HCT116 (cell line): ENCODE measurements around the gene CD22. TPM values are rescaled to one million over a fixed set of nuclear protein-coding genes. Genes with fewer than 3 reads are reported as not detected.

Experiments used
- ATAC-seq: fragments of 200-7000 bp; cut with Tn5 transposase; 2 replicates; pipeline ENCODE4 v1.9.1; 2020; ENCODE audit warnings: mild to moderate bottlenecking, moderate library complexity
- BruUV-seq: library from RNA; stranded (reverse); fragments of 400-500 nt; replicated peaks from 2 replicates; lab custom pipeline; 2021; lab: Mats Ljungman, UMichigan
- CTCF ChIA-PET: fragments of 300-600 bp; sonication (Branson Sonifier 250); formaldehyde crosslinking; loops from one replicate; lab custom pipeline; 2021; ENCODE audit warnings: antibody characterized with exemption; lab: Charles Lee
- POLR2A ChIA-PET: fragments of 300-600, 350-600 bp; sonication (Branson Sonifier 250); formaldehyde crosslinking; loops from one replicate; lab custom pipeline; 2021; ENCODE audit warnings: antibody characterized with exemption; lab: Charles Lee
- RAD21 ChIA-PET, 2 experiments: fragments of 300-600 bp; sonication (Branson Sonifier 250); formaldehyde crosslinking; loops; one replicate each; lab custom pipeline; 2023; ENCODE audit warnings: low total read pairs in 2 of 2; ENCODE audit not compliant: uncharacterized antibody in 2 of 2, unreplicated experiment in 2 of 2, low non-redundant PET in 1 of 2; lab: Charles Lee
- DNase-seq: peaks from one replicate; pipeline ENCODE4 v3.0.0-alpha.2; 2010; ENCODE audit warnings: low read depth, low spot score
- H2AFZ ChIP-seq: fragments of 200-600 bp; shearing (Covaris generic), sonication (generic); 2 replicates; pipeline ENCODE4 v1.6.1; 2017; ENCODE audit warnings: low read depth, mixed run types, mixed read lengths, antibody characterized with exemption, low read length; ENCODE audit not compliant: poor library complexity, severe bottlenecking
- H3K27ac ChIP-seq: 2 replicates; pipeline ENCODE4 v1.5.1; 2012; ENCODE audit warnings: low read depth, low read length
- H3K27me3 ChIP-seq: fragments of 200-600 bp; sonication (generic); 2 replicates; pipeline ENCODE4 v1.6.1; 2016; ENCODE audit warnings: mixed run types, low read length, mixed read lengths; ENCODE audit not compliant: insufficient read depth
- H3K36me3 ChIP-seq, 2 experiments: fragments of 200-500 bp in 1 of 2; fragments of 200-600 bp in 1 of 2; sonication (Bioruptor generic) in 1 of 2; sonication (generic) in 1 of 2; 2 replicates each; pipeline versions ENCODE4 v1.5.1 to v1.6.1; 2014 to 2016; ENCODE audit warnings: low read length in 2 of 2, inconsistent platforms in 1 of 2, mixed read lengths in 1 of 2, mixed run types in 1 of 2; ENCODE audit not compliant: insufficient read depth in 2 of 2, control insufficient read depth in 1 of 2
- H3K4me1 ChIP-seq, 2 experiments: fragments of 200-600 bp in 1 of 2; sonication (generic) in 1 of 2; 2 replicates each; pipeline versions ENCODE4 v1.5.1 to v1.6.1; 2012 to 2017; ENCODE audit warnings: low read length in 2 of 2, inconsistent platforms in 1 of 2, mild to moderate bottlenecking in 1 of 2, mixed read lengths in 1 of 2, mixed run types in 1 of 2, moderate library complexity in 1 of 2; ENCODE audit not compliant: insufficient read depth in 2 of 2, control insufficient read depth in 1 of 2
- H3K4me2 ChIP-seq: fragments of 200-600 bp; sonication (generic); 2 replicates; pipeline ENCODE4 v1.6.1; 2017; ENCODE audit warnings: mixed run types, low read length, mixed read lengths
- H3K4me3 ChIP-seq, 2 experiments: fragments of 200-600 bp in 1 of 2; sonication (generic) in 1 of 2; replicated peaks in 1 of 2; 2 replicates each; pipeline ENCODE4 v1.5.1; 2011 to 2016; ENCODE audit warnings: low read length in 2 of 2, control low read depth in 1 of 2, low read depth in 1 of 2, mild to moderate bottlenecking in 1 of 2, mixed read lengths in 1 of 2, mixed run types in 1 of 2
- H3K79me2 ChIP-seq: fragments of 200-600 bp; sonication (generic); 2 replicates; pipeline ENCODE4 v1.6.1; 2017; ENCODE audit warnings: mild to moderate bottlenecking, mixed run types, low read length, moderate library complexity, mixed read lengths; ENCODE audit not compliant: insufficient read depth
- H3K9ac ChIP-seq: fragments of 200-600 bp; sonication (generic); 2 replicates; pipeline ENCODE4 v1.6.1; 2016; ENCODE audit warnings: low read length, mixed read lengths
- H3K9me2 ChIP-seq: fragments of 200-600 bp; sonication (generic), shearing (Covaris generic); 2 replicates; pipeline ENCODE4 v1.6.1; 2017; ENCODE audit warnings: mixed run types, mild to moderate bottlenecking, moderate library complexity; ENCODE audit not compliant: insufficient read depth
- H3K9me3 ChIP-seq, 2 experiments: fragments of 200-500 bp in 1 of 2; fragments of 200-600 bp in 1 of 2; sonication (Bioruptor generic) in 1 of 2; sonication (generic) in 1 of 2; 2 replicates each; pipeline ENCODE4 v1.6.1; 2014 to 2017; ENCODE audit warnings: low read length in 2 of 2, mixed read lengths in 2 of 2, inconsistent platforms in 1 of 2, low read depth in 1 of 2, mild to moderate bottlenecking in 1 of 2, mixed run types in 1 of 2, moderate library complexity in 1 of 2; ENCODE audit not compliant: control insufficient read depth in 1 of 2, insufficient read depth in 1 of 2
- H4K20me1 ChIP-seq: fragments of 200-600 bp; sonication (generic), shearing (Covaris generic); 2 replicates; pipeline ENCODE4 v1.6.1; 2017; ENCODE audit warnings: mixed run types, mild to moderate bottlenecking, moderate library complexity; ENCODE audit not compliant: insufficient read depth
- CEBPB ChIP-seq: IDR thresholded peaks from 2 replicates; pipeline ENCODE4 v1.6.1; 2012; ENCODE audit warnings: low read depth
- EGR1 ChIP-seq: IDR thresholded peaks from 2 replicates; pipeline ENCODE4 v1.6.1; 2012; ENCODE audit warnings: low read depth
- EZH2 ChIP-seq: fragments of 200-600 bp; sonication (generic); IDR thresholded peaks from 2 replicates; pipeline ENCODE4 v1.6.1; 2017; ENCODE audit warnings: antibody characterized with exemption, mixed run types
- EZH2phosphoT487 ChIP-seq: fragments of 200-600 bp; IDR thresholded peaks from 2 replicates; pipeline ENCODE4 v1.6.1; 2018; ENCODE audit warnings: antibody characterized with exemption, borderline replicate concordance
- JUND ChIP-seq: IDR thresholded peaks from 2 replicates; pipeline ENCODE4 v1.6.1; 2012
- POLR2A ChIP-seq: IDR thresholded peaks from 2 replicates; pipeline ENCODE4 v1.7.0; 2011; ENCODE audit warnings: borderline replicate concordance; ENCODE audit not compliant: insufficient read depth, insufficient read length; ENCODE audit errors: extremely low read depth
- RAD21 ChIP-seq: IDR thresholded peaks from 2 replicates; pipeline ENCODE4 v1.6.1; 2012; ENCODE audit warnings: low read depth, mild to moderate bottlenecking
- SP1 ChIP-seq: IDR thresholded peaks from 2 replicates; pipeline ENCODE4 v1.6.1; 2012; ENCODE audit warnings: low read depth
- intact Hi-C: fragments of 100-400 bp; cut with micrococcal nuclease; formaldehyde crosslinking; loops from 2 replicates; pipeline ENCODE4 v1.10.0; 2022
- total RNA-seq: library from RNA; stranded (reverse); gene quantifications from one replicate; pipeline ENCODE4 v1.2.1, GENCODE V29; 2021; ENCODE audit not compliant: unreplicated experiment
- TF ChIP-seq, protein P1 (sequence below), 3 experiments: fragments of 200-600 bp in 1 of 3; sonication (generic) in 1 of 3; IDR thresholded peaks in 2 of 3; conservative IDR thresholded peaks in 1 of 3; 2 replicates each; pipeline ENCODE4 v1.5.1; 2012 to 2017; ENCODE audit warnings: low read depth in 2 of 3, low read length in 2 of 3, antibody characterized with exemption in 1 of 3, borderline replicate concordance in 1 of 3, control low read depth in 1 of 3, mild to moderate bottlenecking in 1 of 3, mixed read lengths in 1 of 3, mixed run types in 1 of 3, moderate library complexity in 1 of 3; ENCODE audit not compliant: insufficient read depth in 1 of 3

The CD22 gene
- total RNA-seq, 1 experiment from 2014 or later, result 7.0 TPM

DNA sequence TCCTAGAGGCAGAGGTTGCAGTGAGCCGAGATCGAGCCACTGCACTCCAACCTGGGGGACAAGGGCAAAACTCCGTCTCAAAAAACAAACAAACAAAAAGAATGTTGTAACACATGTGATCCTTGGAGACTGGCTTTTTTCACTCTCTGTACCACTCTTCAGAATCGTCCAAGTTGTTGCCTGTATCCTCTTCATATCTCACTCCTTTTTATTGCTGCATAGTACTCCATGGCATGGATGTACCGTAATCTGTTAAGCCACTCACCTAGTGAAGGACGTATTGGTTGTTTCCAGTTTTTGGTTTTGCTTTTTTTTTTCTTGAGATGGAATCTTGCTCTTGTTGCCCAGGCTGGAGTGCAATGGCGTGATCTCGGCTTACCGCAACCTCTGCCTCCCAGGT is 7.0 kb upstream of the CD22 start (continued):
- TF ChIP-seq, protein P1, sequence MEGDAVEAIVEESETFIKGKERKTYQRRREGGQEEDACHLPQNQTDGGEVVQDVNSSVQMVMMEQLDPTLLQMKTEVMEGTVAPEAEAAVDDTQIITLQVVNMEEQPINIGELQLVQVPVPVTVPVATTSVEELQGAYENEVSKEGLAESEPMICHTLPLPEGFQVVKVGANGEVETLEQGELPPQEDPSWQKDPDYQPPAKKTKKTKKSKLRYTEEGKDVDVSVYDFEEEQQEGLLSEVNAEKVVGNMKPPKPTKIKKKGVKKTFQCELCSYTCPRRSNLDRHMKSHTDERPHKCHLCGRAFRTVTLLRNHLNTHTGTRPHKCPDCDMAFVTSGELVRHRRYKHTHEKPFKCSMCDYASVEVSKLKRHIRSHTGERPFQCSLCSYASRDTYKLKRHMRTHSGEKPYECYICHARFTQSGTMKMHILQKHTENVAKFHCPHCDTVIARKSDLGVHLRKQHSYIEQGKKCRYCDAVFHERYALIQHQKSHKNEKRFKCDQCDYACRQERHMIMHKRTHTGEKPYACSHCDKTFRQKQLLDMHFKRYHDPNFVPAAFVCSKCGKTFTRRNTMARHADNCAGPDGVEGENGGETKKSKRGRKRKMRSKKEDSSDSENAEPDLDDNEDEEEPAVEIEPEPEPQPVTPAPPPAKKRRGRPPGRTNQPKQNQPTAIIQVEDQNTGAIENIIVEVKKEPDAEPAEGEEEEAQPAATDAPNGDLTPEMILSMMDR (IDR thresholded peaks at IDR 0.05 in 2 of 3, conservative IDR thresholded peaks at IDR 0.05 in 1 of 3; ENCODE audit: borderline replicate concordance in 1 of 3, insufficient read depth in 1 of 3, low read depth in 2 of 3, low read length in 2 of 3), result no peak
- no peak for TF ChIP-seq CEBPB
- TF ChIP-seq POLR2A, result no peak
- no peak for TF ChIP-seq EZH2
- no peak for TF ChIP-seq JUND
- no peak for TF ChIP-seq SP1
- TF ChIP-seq EZH2phosphoT487, result no peak

DNA sequence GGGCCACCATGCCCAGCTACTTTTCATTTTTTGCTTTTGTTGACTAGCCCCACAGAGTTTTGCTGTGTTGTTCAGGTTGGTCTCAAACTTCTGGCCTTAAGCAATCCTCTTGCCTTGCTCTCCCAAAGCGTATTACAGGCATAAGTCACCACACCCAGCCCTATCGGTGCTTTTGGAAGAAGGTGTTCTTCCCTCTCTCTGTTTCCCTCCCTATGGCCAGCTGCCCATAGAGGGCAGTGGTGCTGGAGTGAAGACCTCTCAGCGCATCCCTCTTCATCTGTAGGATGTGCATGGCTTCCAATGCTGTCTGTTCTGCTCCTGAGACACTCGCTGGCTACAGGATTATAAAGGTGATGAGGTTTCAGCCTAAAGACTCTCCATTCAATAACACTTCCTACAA is 1.3 kb upstream of the CD22 start:
- POLR2A ChIA-PET, result interaction anchor here (1.2 kb wide), 1 partner anchor 8 kb away, joined by 3 read pairs; no protein-coding TSS in a partner anchor
- Histone ChIP-seq H3K4me1 (peaks cover 2 to 6% of the 10 kb centered on the region in 2 experiments; a peak in 1 of 4 replicates), H3K9me2 (no peaks in the 10 kb centered on the region), H3K27me3 (no peaks in the 10 kb centered on the region), H4K20me1 (no peaks in the 10 kb centered on the region), H3K36me3 (no peaks in the 10 kb centered on the region), H3K4me2 (no peak overlapping the region), H3K27ac (no peak overlapping the region), H3K9me3 (no peaks in the 10 kb centered on the region), H2AFZ (no peak overlapping the region), H3K4me3 (no peak overlapping the region), H3K9ac (no peak overlapping the region), H3K79me2 (no peaks in the 10 kb centered on the region)
- no peak for TF ChIP-seq EGR1
- TF ChIP-seq, protein P1 (IDR thresholded peaks at IDR 0.05 in 2 of 3, conservative IDR thresholded peaks at IDR 0.05 in 1 of 3; ENCODE audit: borderline replicate concordance in 1 of 3, insufficient read depth in 1 of 3, low read depth in 2 of 3, low read length in 2 of 3), result peak; percentile 24 to 75 (median 64); a peak in 5 of 6 replicates
- 0 out of 2 replicates have a peak, but pooled peaks have one; percentile 28 for TF ChIP-seq RAD21
- DNase-seq, result no peak
- intact Hi-C loops, result no loop called here
- RAD21 ChIA-PET, result no interaction called here
- no TSS peak for BruUV-seq
- ATAC-seq, result peak; percentile 97
- CTCF ChIA-PET, result interaction anchor here (0.5 to 1.6 kb wide), 3 partner anchors 8 to 15 kb away, joined by 3 to 8 read pairs (median 3); no protein-coding TSS in a partner anchor
